GM12878 (cell line): ENCODE data around the gene SDF4. TPM values are rescaled to one million over a fixed set of nuclear protein-coding genes. Genes with fewer than 3 reads are reported as not detected.

Experiments used
- ATAC-seq: fragments of 200-7000 bp; cut with Tn5 transposase; 3 replicates; pipeline ENCODE4 v1.9.1; 2020; ENCODE audit warnings: mild to moderate bottlenecking, moderate library complexity
- BruUV-seq: library from RNA; stranded (reverse); fragments of 400-500 nt; replicated peaks from 2 replicates; lab custom pipeline; 2021; lab: Mats Ljungman, UMichigan
- CTCF ChIA-PET: fragments of 300-600 bp; sonication (Branson Sonifier 250); formaldehyde crosslinking; extraction: SDS; loops from one replicate; lab custom pipeline; 2021; ENCODE audit warnings: inconsistent platforms; lab: Yijun Ruan, JAX
- POLR2A ChIA-PET: fragments of 350-600 bp; formaldehyde crosslinking; extraction: SDS; loops from one replicate; lab custom pipeline; 2021; ENCODE audit warnings: inconsistent platforms; lab: Charles Lee
- RAD21 ChIA-PET: fragments of 300-600 bp; sonication (Branson Sonifier 250); formaldehyde crosslinking; loops from one replicate; lab custom pipeline; 2023; ENCODE audit warnings: antibody characterized with exemption; ENCODE audit not compliant: unreplicated experiment; lab: Charles Lee
- SMC1A ChIA-PET: fragments of 300-600 bp; sonication (Branson Sonifier 250); formaldehyde crosslinking; loops from one replicate; lab custom pipeline; 2023; ENCODE audit not compliant: unreplicated experiment, uncharacterized antibody; lab: Charles Lee
- DNase-seq: peaks from one replicate; pipeline ENCODE4 v3.0.0-alpha.2; 2011; ENCODE audit warnings: low read depth, low spot score
- FAIRE-seq: peaks from 3 replicates; lab custom pipeline; 2011; peaks lifted over from hg19 to GRCh38; lab: Jason Lieb, UNC
- H2AFZ ChIP-seq: 2 replicates; pipeline ENCODE4 v1.6.0; 2011; ENCODE audit warnings: low read depth, low read length, control low read depth; ENCODE audit not compliant: control insufficient read depth
- H3K27ac ChIP-seq: 2 replicates; pipeline ENCODE4 v1.5.1; 2011; ENCODE audit warnings: control low read depth; ENCODE audit not compliant: control insufficient read depth, insufficient read depth
- H3K27me3 ChIP-seq, 2 experiments: replicated peaks in 1 of 2; 2 replicates each; pipeline versions ENCODE4 v1.6.0 to v1.6.1; 2011; ENCODE audit warnings: low read length in 1 of 2; ENCODE audit not compliant: control insufficient read depth in 2 of 2, insufficient read depth in 2 of 2
- H3K36me3 ChIP-seq, 2 experiments: 2 replicates each; pipeline ENCODE4 v1.5.1; 2011; ENCODE audit warnings: low read length in 1 of 2; ENCODE audit not compliant: control insufficient read depth in 2 of 2, insufficient read depth in 2 of 2
- H3K4me1 ChIP-seq: 2 replicates; pipeline ENCODE4 v1.6.1; 2011; ENCODE audit warnings: mild to moderate bottlenecking, low read length, moderate library complexity, mixed read lengths; ENCODE audit not compliant: control insufficient read depth, insufficient read depth
- H3K4me2 ChIP-seq: 2 replicates; pipeline ENCODE4 v1.6.0; 2011; ENCODE audit warnings: control low read depth; ENCODE audit not compliant: control insufficient read depth, insufficient read depth
- H3K4me3 ChIP-seq: fragments of 200-600 bp; sonication (generic); 2 replicates; pipeline ENCODE4 v1.5.1; 2016
- H3K79me2 ChIP-seq: 2 replicates; pipeline ENCODE4 v1.6.0; 2011; ENCODE audit warnings: low read length; ENCODE audit not compliant: control insufficient read depth, insufficient read depth
- H3K9ac ChIP-seq: 2 replicates; pipeline ENCODE4 v1.8.0; 2011; ENCODE audit warnings: low read length, control low read depth, mixed read lengths; ENCODE audit not compliant: control insufficient read depth, insufficient read depth
- H3K9me3 ChIP-seq: replicated peaks from 3 replicates; pipeline ENCODE4 v1.5.1; 2011; ENCODE audit warnings: mild to moderate bottlenecking, low read length; ENCODE audit not compliant: control insufficient read depth, insufficient read depth
- H4K20me1 ChIP-seq: 2 replicates; pipeline ENCODE4 v1.6.0; 2011; ENCODE audit not compliant: control insufficient read depth, insufficient read depth
- GATAD2B ChIP-seq: fragments of 450-650 bp; conservative IDR thresholded peaks from 2 replicates; pipeline ENCODE4 v1.6.1; 2017; ENCODE audit warnings: low read depth, mild to moderate bottlenecking, moderate library complexity
- IKZF2 ChIP-seq, 2 experiments: fragments of 450-650 bp; IDR thresholded peaks; 2 replicates each; pipeline ENCODE4 v1.6.1; 2017; ENCODE audit warnings: mild to moderate bottlenecking in 2 of 2, moderate library complexity in 2 of 2
- LARP7 ChIP-seq: fragments of 450-650 bp; IDR thresholded peaks from 2 replicates; pipeline ENCODE4 v1.6.1; 2017; ENCODE audit warnings: mild to moderate bottlenecking
- MEF2B ChIP-seq: fragments of 450-650 bp; IDR thresholded peaks from 2 replicates; pipeline ENCODE4 v1.6.1; 2018; ENCODE audit warnings: mild to moderate bottlenecking, moderate library complexity; ENCODE audit not compliant: partially characterized antibody, poor library complexity, severe bottlenecking
- MTA3 ChIP-seq: IDR thresholded peaks from 2 replicates; pipeline ENCODE4 v1.6.1; 2012; ENCODE audit warnings: low read length, inconsistent platforms, borderline replicate concordance
- NFYB ChIP-seq: IDR thresholded peaks from 2 replicates; pipeline ENCODE4 v1.6.1; 2011; ENCODE audit warnings: low read depth, mild to moderate bottlenecking, low read length, improper control_type of control experiment, moderate library complexity; ENCODE audit not compliant: insufficient read depth
- NR2C2 ChIP-seq: IDR thresholded peaks from 2 replicates; pipeline ENCODE4 v1.6.1; 2011; ENCODE audit warnings: borderline replicate concordance, low read depth; ENCODE audit not compliant: control insufficient read depth, insufficient read length
- NRF1 ChIP-seq: conservative IDR thresholded peaks from 2 replicates; pipeline ENCODE4 v1.6.1; 2011; ENCODE audit warnings: mild to moderate bottlenecking, low read depth, low read length, improper control_type of control experiment
- PML ChIP-seq: IDR thresholded peaks from 2 replicates; pipeline ENCODE4 v1.6.1; 2012; ENCODE audit warnings: low read length, inconsistent platforms
- SUPT20H ChIP-seq: IDR thresholded peaks from 2 replicates; pipeline ENCODE4 v1.6.1; 2011; ENCODE audit warnings: low read depth, mild to moderate bottlenecking, low read length, moderate library complexity, borderline replicate concordance; ENCODE audit not compliant: control insufficient read depth
- TBL1XR1 ChIP-seq: IDR thresholded peaks from 2 replicates; pipeline ENCODE4 v1.6.1; 2012; ENCODE audit warnings: low read depth, low read length, improper control_type of control experiment
- TCF7 ChIP-seq: IDR thresholded peaks from 2 replicates; pipeline ENCODE4 v1.6.1; 2014; ENCODE audit warnings: antibody characterized with exemption, borderline replicate concordance
- ZSCAN29 ChIP-seq: fragments of 450-650 bp; IDR thresholded peaks from 2 replicates; pipeline ENCODE4 v1.6.1; 2017; ENCODE audit warnings: mild to moderate bottlenecking, moderate library complexity
- whole genome bisulfite sequencing: methylation state at CpG from one replicate; pipeline ENCODE4 v1.1.6; 2016; ENCODE audit warnings: low lambda C conversion rate; ENCODE audit not compliant: insufficient replicate concordance, insufficient coverage; ENCODE audit errors: missing lambda C conversion rate; 5-methylcytosine and 5-hydroxymethylcytosine counted together
- in situ Hi-C: fragments of 300-500 bp; cut with MboI; formaldehyde crosslinking; loops from 9 replicates; pipeline ENCODE4 v1.14.3; 2018; ENCODE audit warnings: mixed read lengths
- intact Hi-C: fragments of 100-400 bp; cut with micrococcal nuclease; formaldehyde crosslinking; loops from one replicate; pipeline ENCODE4 v1.14.2; 2022; ENCODE audit not compliant: unreplicated experiment
- polyA plus RNA-seq, 11 experiments: library from polyadenylated mRNA; depleted of rRNA in 4 of 11; unstranded in 6 of 11; stranded (reverse) in 5 of 11; fragments of >200 nt; fragmentation: Nextera tagmentation in 4 of 11; fragmentation: Illumina TruSeq in 1 of 11; extraction: Ambion mirVana in 4 of 11; extraction: Trizol in 1 of 11; gene quantifications; 1 replicate in 1 of 11; 2 replicates in 10 of 11; pipeline versions ENCODE4 v1.2.1 to v1.2.3, GENCODE V29; 2011 to 2016; ENCODE audit warnings: inconsistent platforms in 2 of 11, missing spikeins in 2 of 11, low read depth in 1 of 11
- total RNA-seq, 4 experiments: library from RNA; depleted of rRNA in 3 of 4; stranded (reverse); fragments of >200 nt in 3 of 4; fragmentation: Illumina TruSeq in 1 of 4; extraction: Trizol in 1 of 4; gene quantifications; 2 replicates each; pipeline versions ENCODE4 v1.2.1 to v1.2.3, GENCODE V29; 2013 to 2021
- TF ChIP-seq, protein P1 (sequence below): fragments of 450-650 bp; IDR thresholded peaks from 2 replicates; pipeline ENCODE4 v1.6.1; 2014; ENCODE audit warnings: mild to moderate bottlenecking
- TF ChIP-seq, protein P2 (sequence below): fragments of 450-650 bp; formaldehyde crosslinking; IDR thresholded peaks from 2 replicates; pipeline ENCODE4 v1.5.0; 2022; ENCODE audit warnings: mild to moderate bottlenecking, missing genetic modification characterization
- TF ChIP-seq, protein P3 (sequence below): IDR thresholded peaks from 2 replicates; pipeline ENCODE4 v1.6.1; 2012; ENCODE audit warnings: mild to moderate bottlenecking, low read depth, low read length

SDF4 gene
- total and polyA plus RNA-seq, 10 of the 15 experiments (the other 5 are each of a cell fraction or from before 2014, with no cell fraction given): 0.44 to 97.2 (median 40.2) TPM

DNA sequence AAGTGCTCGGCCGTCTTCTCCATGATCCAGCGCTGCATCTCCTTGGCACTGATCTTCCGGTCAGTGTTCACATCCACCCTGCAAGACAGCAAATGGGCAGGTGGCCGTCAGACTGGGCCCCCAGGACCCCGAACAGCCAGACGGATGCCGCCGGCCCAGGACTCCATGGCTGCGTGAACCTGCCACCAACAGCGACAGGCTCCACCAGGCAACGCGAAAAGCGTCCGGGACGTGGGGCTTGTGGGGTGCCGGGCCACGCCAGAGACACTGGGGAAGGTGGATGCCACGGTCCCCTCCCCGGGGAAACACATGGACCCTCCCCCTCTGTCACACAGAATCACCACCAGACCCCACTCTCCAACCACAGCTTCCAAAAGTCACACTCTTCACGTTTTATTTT, 7.9 kb downstream of the SDF4 start:
- H3K79me2 ChIP-seq: peaks cover 13% of the 10 kb centered on the region
- no peaks in the 10 kb centered on the region for H3K4me1 ChIP-seq
- H4K20me1 ChIP-seq: no peaks in the 10 kb centered on the region
- no peaks in the 10 kb centered on the region for H3K9me3 ChIP-seq
- TF ChIP-seq ZSCAN29 (no peak), LARP7 (no peak), MEF2B (no peak), GATAD2B (no peak), MTA3 (no peak), TCF7 (no peak), NR2C2 (no peak), IKZF2 (IDR thresholded peaks at IDR 0.05) (no peak), TBL1XR1 (no peak), NFYB (no peak), PML (no peak), NRF1 (no peak), SUPT20H (no peak)
- TF ChIP-seq, protein P1, sequence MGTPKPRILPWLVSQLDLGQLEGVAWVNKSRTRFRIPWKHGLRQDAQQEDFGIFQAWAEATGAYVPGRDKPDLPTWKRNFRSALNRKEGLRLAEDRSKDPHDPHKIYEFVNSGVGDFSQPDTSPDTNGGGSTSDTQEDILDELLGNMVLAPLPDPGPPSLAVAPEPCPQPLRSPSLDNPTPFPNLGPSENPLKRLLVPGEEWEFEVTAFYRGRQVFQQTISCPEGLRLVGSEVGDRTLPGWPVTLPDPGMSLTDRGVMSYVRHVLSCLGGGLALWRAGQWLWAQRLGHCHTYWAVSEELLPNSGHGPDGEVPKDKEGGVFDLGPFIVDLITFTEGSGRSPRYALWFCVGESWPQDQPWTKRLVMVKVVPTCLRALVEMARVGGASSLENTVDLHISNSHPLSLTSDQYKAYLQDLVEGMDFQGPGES: no peak
- TF ChIP-seq, protein P2, sequence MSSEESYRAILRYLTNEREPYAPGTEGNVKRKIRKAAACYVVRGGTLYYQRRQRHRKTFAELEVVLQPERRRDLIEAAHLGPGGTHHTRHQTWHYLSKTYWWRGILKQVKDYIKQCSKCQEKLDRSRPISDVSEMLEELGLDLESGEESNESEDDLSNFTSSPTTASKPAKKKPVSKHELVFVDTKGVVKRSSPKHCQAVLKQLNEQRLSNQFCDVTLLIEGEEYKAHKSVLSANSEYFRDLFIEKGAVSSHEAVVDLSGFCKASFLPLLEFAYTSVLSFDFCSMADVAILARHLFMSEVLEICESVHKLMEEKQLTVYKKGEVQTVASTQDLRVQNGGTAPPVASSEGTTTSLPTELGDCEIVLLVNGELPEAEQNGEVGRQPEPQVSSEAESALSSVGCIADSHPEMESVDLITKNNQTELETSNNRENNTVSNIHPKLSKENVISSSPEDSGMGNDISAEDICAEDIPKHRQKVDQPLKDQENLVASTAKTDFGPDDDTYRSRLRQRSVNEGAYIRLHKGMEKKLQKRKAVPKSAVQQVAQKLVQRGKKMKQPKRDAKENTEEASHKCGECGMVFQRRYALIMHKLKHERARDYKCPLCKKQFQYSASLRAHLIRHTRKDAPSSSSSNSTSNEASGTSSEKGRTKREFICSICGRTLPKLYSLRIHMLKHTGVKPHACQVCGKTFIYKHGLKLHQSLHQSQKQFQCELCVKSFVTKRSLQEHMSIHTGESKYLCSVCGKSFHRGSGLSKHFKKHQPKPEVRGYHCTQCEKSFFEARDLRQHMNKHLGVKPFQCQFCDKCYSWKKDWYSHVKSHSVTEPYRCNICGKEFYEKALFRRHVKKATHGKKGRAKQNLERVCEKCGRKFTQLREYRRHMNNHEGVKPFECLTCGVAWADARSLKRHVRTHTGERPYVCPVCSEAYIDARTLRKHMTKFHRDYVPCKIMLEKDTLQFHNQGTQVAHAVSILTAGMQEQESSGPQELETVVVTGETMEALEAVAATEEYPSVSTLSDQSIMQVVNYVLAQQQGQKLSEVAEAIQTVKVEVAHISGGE (CRISPR knock-in tag): no peak
- TF ChIP-seq, protein P3, sequence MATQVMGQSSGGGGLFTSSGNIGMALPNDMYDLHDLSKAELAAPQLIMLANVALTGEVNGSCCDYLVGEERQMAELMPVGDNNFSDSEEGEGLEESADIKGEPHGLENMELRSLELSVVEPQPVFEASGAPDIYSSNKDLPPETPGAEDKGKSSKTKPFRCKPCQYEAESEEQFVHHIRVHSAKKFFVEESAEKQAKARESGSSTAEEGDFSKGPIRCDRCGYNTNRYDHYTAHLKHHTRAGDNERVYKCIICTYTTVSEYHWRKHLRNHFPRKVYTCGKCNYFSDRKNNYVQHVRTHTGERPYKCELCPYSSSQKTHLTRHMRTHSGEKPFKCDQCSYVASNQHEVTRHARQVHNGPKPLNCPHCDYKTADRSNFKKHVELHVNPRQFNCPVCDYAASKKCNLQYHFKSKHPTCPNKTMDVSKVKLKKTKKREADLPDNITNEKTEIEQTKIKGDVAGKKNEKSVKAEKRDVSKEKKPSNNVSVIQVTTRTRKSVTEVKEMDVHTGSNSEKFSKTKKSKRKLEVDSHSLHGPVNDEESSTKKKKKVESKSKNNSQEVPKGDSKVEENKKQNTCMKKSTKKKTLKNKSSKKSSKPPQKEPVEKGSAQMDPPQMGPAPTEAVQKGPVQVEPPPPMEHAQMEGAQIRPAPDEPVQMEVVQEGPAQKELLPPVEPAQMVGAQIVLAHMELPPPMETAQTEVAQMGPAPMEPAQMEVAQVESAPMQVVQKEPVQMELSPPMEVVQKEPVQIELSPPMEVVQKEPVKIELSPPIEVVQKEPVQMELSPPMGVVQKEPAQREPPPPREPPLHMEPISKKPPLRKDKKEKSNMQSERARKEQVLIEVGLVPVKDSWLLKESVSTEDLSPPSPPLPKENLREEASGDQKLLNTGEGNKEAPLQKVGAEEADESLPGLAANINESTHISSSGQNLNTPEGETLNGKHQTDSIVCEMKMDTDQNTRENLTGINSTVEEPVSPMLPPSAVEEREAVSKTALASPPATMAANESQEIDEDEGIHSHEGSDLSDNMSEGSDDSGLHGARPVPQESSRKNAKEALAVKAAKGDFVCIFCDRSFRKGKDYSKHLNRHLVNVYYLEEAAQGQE: no peak
- no peak for FAIRE-seq
- H3K36me3 ChIP-seq: peaks cover 8 to 51% of the 10 kb centered on the region in 2 experiments; a peak in 3 of 4 replicates
- H2AFZ ChIP-seq: no peak overlapping the region
- intact Hi-C loops (no loop called here), in situ Hi-C loops (no loop called here)
- no peak for DNase-seq
- H3K27ac ChIP-seq: no peak overlapping the region
- ChIA-PET RAD21 (no interaction called here), POLR2A (no interaction called here), SMC1A (no interaction called here), CTCF (no interaction called here)
- WGBS: 98% methylated on average over 18 of the region's 21 CpGs
- no peak overlapping the region for H3K9ac ChIP-seq
- no TSS peak for BruUV-seq
- H3K27me3 ChIP-seq: no peaks in the 10 kb centered on the region
- no peak overlapping the region for H3K4me2 ChIP-seq
- no peak overlapping the region for H3K4me3 ChIP-seq
- ATAC-seq: no peak
